Measurements from ENCODE around the gene MID1.

Gene MID1, protein sequence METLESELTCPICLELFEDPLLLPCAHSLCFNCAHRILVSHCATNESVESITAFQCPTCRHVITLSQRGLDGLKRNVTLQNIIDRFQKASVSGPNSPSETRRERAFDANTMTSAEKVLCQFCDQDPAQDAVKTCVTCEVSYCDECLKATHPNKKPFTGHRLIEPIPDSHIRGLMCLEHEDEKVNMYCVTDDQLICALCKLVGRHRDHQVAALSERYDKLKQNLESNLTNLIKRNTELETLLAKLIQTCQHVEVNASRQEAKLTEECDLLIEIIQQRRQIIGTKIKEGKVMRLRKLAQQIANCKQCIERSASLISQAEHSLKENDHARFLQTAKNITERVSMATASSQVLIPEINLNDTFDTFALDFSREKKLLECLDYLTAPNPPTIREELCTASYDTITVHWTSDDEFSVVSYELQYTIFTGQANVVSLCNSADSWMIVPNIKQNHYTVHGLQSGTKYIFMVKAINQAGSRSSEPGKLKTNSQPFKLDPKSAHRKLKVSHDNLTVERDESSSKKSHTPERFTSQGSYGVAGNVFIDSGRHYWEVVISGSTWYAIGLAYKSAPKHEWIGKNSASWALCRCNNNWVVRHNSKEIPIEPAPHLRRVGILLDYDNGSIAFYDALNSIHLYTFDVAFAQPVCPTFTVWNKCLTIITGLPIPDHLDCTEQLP

DNA sequence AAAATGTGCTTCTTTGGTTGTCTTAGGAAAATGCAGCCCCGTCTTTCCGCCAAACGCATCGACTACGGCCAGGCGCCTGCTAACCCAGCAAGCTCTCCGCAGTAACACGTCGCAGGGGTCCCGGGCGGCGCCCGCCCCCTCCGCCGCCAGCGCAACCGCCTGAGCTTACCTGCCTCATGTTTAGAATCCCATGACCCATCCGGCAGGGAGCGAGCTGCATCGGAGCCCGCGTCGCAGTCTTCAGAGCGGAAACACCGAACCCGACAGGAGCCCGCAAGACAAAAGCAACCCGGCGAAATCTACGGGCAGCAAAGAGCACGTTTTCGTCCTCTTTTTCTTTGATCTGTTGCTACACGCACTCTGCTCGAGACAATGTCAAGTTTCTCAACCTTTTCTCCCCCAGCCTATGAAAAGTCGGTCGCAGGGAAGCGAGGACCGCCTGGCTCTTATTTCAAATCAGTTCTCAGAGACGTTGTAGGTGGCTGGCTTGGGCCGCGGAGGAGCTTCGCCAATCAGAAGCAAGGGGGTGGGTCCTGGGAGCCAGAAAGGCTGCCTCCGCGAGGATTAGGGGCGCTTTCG is at the start of gene MID1:
MID1 (minus strand) TSS at position 465 of the 579 bp plus-strand sequence. CDS start 53,038 bp downstream, outside the sequence.
- H3K27me3 ChIP-seq (ENCODE audit: control insufficient read depth in 5 of 5, insufficient read depth in 4 of 5, low read length in 5 of 5), result peaks cover 0 to 23% (median 11%) of the 10 kb centered on the region in 5 donors
- peaks cover 3 to 19% (median 11%) of the 10 kb centered on the region in 5 donors for H3K4me1 ChIP-seq (ENCODE audit: control insufficient read depth in 5 of 5, insufficient read depth in 5 of 5, low read length in 5 of 5)
- H3K9ac ChIP-seq (ENCODE audit: low read length in 5 of 5), result peak within 1 kb of the TSS in 4 of 5 donors; percentile 1 to 55 (median 48)
- H3K36me3 ChIP-seq (ENCODE audit: control insufficient read depth in 5 of 5, insufficient read depth in 5 of 5, low read length in 5 of 5), result no peaks in the 10 kb centered on the region
- peak within 1 kb of the TSS; percentile 7 for H3K27ac ChIP-seq (ENCODE audit: low read depth, low read length)
- H3K9me3 ChIP-seq (ENCODE audit: control insufficient read depth in 5 of 5, low read length in 5 of 5), result no peaks in the 10 kb centered on the region
- H3K4me3 ChIP-seq (ENCODE audit: low read depth in 1 of 5, low read length in 5 of 5), result peak within 1 kb of the TSS; percentile 58 to 75 (median 69)

DNA sequence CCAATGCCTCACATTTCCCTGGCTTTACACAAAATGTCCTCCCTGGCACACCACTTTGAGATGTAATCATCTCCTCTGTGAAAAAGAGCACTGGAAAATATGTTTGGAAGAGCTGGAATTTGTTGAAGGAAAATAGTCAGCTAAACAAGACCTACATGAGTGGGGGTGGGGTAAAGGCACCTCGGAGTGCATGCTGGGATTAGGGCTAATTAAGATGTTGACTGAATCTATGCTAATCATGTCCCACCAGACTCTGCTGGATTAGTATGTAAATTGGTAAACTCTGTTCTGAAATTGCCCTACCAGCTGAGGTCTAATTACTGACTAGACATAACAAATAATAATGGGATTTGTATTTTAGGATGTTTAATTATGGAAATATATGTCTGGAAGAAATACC is 46.8 kb upstream of the MID1 start:
- H3K4me3 ChIP-seq (ENCODE audit: low read depth in 1 of 5, low read length in 5 of 5), result no peak overlapping the region
- peaks cover 0 to 6% (median 0%) of the 10 kb centered on the region in 5 donors for H3K4me1 ChIP-seq (ENCODE audit: control insufficient read depth in 5 of 5, insufficient read depth in 5 of 5, low read length in 5 of 5)
- H3K36me3 ChIP-seq (ENCODE audit: control insufficient read depth in 5 of 5, insufficient read depth in 5 of 5, low read length in 5 of 5), result no peaks in the 10 kb centered on the region
- peaks cover 0 to 4% (median 0%) of the 10 kb centered on the region in 5 donors for H3K27me3 ChIP-seq (ENCODE audit: control insufficient read depth in 5 of 5, insufficient read depth in 4 of 5, low read length in 5 of 5)
- H3K27ac ChIP-seq (ENCODE audit: low read depth, low read length), result no peak overlapping the region
- H3K9me3 ChIP-seq (ENCODE audit: control insufficient read depth in 5 of 5, low read length in 5 of 5), result no peaks in the 10 kb centered on the region
- H3K9ac ChIP-seq (ENCODE audit: low read length in 5 of 5), result no peak overlapping the region

DNA sequence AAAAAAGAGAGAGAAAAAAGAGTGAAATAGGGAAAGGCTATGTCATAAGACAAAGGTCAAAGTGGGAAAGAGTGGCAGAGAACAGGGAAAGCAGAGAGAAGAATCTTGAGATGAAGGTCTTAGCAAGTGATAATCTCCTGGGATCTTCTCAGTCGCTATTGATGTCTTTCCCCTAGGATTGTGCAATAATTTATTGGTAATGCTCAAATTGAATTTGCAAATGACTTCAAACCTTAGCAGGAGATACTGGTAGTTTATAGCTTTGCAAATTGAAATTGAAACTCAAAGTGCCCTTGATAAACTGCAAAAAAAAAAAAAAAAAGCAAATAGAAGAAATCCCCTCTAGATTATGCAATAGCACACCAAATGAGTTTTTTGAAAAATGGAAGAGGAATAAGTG is 45.7 kb upstream of the MID1 start:
- H3K9me3 ChIP-seq (ENCODE audit: control insufficient read depth in 5 of 5, low read length in 5 of 5), result no peaks in the 10 kb centered on the region
- no peak overlapping the region for H3K27ac ChIP-seq (ENCODE audit: low read depth, low read length)
- H3K9ac ChIP-seq (ENCODE audit: low read length in 5 of 5), result no peak overlapping the region
- peaks cover 0 to 6% (median 0%) of the 10 kb centered on the region in 5 donors for H3K4me1 ChIP-seq (ENCODE audit: control insufficient read depth in 5 of 5, insufficient read depth in 5 of 5, low read length in 5 of 5)
- H3K27me3 ChIP-seq (ENCODE audit: control insufficient read depth in 5 of 5, insufficient read depth in 4 of 5, low read length in 5 of 5), result no peaks in the 10 kb centered on the region
- no peak overlapping the region for H3K4me3 ChIP-seq (ENCODE audit: low read depth in 1 of 5, low read length in 5 of 5)
- no peaks in the 10 kb centered on the region for H3K36me3 ChIP-seq (ENCODE audit: control insufficient read depth in 5 of 5, insufficient read depth in 5 of 5, low read length in 5 of 5)

DNA sequence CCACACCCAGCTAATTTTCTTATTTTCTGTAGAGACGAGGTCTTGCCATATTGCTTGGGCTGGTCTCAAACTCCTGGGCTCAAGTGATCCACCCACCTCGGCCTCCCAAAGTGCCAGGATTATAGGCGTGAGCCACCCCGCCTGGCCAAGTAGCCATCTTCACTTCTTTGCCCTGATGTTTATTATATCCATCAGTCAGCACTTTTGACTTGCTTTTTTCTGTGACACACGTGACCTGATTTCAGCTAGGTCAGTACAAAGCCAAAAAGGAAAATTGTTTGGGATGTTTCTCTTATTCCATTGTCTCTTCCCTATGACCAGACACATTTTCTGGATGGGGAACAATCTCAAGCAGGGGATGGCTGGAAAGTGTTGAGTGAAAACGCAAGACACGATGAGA is 45.3 kb upstream of the MID1 start:
- H3K36me3 ChIP-seq (ENCODE audit: control insufficient read depth in 5 of 5, insufficient read depth in 5 of 5, low read length in 5 of 5), result no peaks in the 10 kb centered on the region
- H3K4me3 ChIP-seq (ENCODE audit: low read depth in 1 of 5, low read length in 5 of 5), result no peak overlapping the region
- peaks cover 0 to 6% (median 0%) of the 10 kb centered on the region in 5 donors for H3K4me1 ChIP-seq (ENCODE audit: control insufficient read depth in 5 of 5, insufficient read depth in 5 of 5, low read length in 5 of 5)
- no peaks in the 10 kb centered on the region for H3K27me3 ChIP-seq (ENCODE audit: control insufficient read depth in 5 of 5, insufficient read depth in 4 of 5, low read length in 5 of 5)
- H3K27ac ChIP-seq (ENCODE audit: low read depth, low read length), result no peak overlapping the region
- no peak overlapping the region for H3K9ac ChIP-seq (ENCODE audit: low read length in 5 of 5)
- no peaks in the 10 kb centered on the region for H3K9me3 ChIP-seq (ENCODE audit: control insufficient read depth in 5 of 5, low read length in 5 of 5)

DNA sequence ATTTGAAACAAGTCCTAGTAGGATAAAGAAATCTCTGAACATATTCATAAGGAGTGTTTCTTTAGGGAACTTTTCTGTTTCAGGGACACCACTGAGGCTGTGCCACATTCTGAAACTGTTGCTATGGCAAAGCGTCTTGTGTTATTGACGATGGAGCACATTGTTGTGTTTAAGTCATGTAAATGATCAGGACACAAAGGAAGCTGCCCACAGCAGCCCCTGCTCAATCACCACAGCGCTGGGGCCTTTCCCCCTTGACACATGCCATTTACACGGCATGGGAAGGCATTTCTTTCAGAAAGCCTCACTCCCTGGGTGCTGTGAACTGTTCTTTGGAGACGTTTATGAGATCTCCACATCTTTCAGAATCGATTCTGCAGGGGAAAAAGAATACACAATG is 39.8 kb upstream of the MID1 start:
- no peaks in the 10 kb centered on the region for H3K4me1 ChIP-seq (ENCODE audit: control insufficient read depth in 5 of 5, insufficient read depth in 5 of 5, low read length in 5 of 5)
- H3K9me3 ChIP-seq (ENCODE audit: control insufficient read depth in 5 of 5, low read length in 5 of 5), result peaks cover 0 to 4% (median 4%) of the 10 kb centered on the region in 5 donors
- H3K36me3 ChIP-seq (ENCODE audit: control insufficient read depth in 5 of 5, insufficient read depth in 5 of 5, low read length in 5 of 5), result no peaks in the 10 kb centered on the region
- no peak overlapping the region for H3K4me3 ChIP-seq (ENCODE audit: low read depth in 1 of 5, low read length in 5 of 5)
- H3K27me3 ChIP-seq (ENCODE audit: control insufficient read depth in 5 of 5, insufficient read depth in 4 of 5, low read length in 5 of 5), result peaks cover 0 to 2% (median 0%) of the 10 kb centered on the region in 5 donors
- no peak overlapping the region for H3K9ac ChIP-seq (ENCODE audit: low read length in 5 of 5)
- H3K27ac ChIP-seq (ENCODE audit: low read depth, low read length), result no peak overlapping the region

DNA sequence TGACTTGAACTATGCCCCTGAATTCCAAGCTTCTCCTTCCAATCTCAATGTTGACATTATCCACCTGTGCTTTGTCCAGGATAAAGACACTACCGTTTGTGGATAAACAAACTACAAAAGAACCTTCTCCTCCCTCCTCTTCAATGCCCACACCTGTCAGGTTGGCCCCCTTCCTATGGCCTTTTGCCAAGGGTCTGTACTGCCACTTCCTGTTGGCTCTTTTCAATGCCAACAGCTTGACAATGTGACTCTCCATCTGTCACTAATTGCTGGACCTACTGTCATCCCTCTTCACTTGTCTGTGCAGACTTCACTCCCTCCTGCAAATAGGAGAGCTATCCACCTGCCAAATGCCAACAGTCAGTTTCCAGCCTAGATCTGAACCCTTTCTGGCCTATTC is 35.8 kb upstream of the MID1 start:
- H3K4me3 ChIP-seq (ENCODE audit: low read depth in 1 of 5, low read length in 5 of 5), result no peak overlapping the region
- peaks cover 2 to 4% (median 4%) of the 10 kb centered on the region in 5 donors for H3K9me3 ChIP-seq (ENCODE audit: control insufficient read depth in 5 of 5, low read length in 5 of 5)
- no peaks in the 10 kb centered on the region for H3K4me1 ChIP-seq (ENCODE audit: control insufficient read depth in 5 of 5, insufficient read depth in 5 of 5, low read length in 5 of 5)
- H3K9ac ChIP-seq (ENCODE audit: low read length in 5 of 5), result no peak overlapping the region
- no peaks in the 10 kb centered on the region for H3K36me3 ChIP-seq (ENCODE audit: control insufficient read depth in 5 of 5, insufficient read depth in 5 of 5, low read length in 5 of 5)
- H3K27ac ChIP-seq (ENCODE audit: low read depth, low read length), result no peak overlapping the region
- peaks cover 0 to 7% (median 0%) of the 10 kb centered on the region in 5 donors for H3K27me3 ChIP-seq (ENCODE audit: control insufficient read depth in 5 of 5, insufficient read depth in 4 of 5, low read length in 5 of 5)

DNA sequence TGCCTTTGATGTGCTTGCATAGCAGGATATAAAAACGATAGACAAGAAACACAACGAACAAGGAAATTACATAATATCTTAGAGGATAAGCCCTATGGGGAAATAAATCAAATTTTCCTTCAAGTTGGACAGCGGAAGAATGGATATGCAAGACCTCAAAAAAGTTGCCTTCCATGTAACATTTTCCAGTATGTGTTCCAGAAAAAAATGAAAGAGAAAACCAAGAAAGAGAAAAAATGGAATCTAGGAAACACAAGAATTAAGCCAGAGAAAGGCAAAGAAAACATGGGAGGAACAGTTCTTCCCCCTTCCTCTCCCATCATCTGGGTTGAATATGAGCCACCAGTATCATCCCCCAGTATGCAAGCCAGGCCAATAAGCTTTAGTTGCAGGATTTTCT is 34.6 kb upstream of the MID1 start:
- Histone ChIP-seq H3K4me3 (ENCODE audit: low read depth in 1 of 5, low read length in 5 of 5) (no peak overlapping the region), H3K9me3 (ENCODE audit: control insufficient read depth in 5 of 5, low read length in 5 of 5) (peaks cover 2 to 4% (median 4%) of the 10 kb centered on the region in 5 donors), H3K9ac (ENCODE audit: low read length in 5 of 5) (no peak overlapping the region), H3K36me3 (ENCODE audit: control insufficient read depth in 5 of 5, insufficient read depth in 5 of 5, low read length in 5 of 5) (no peaks in the 10 kb centered on the region), H3K27ac (ENCODE audit: low read depth, low read length) (no peak overlapping the region), H3K27me3 (ENCODE audit: control insufficient read depth in 5 of 5, insufficient read depth in 4 of 5, low read length in 5 of 5) (peaks cover 0 to 11% (median 0%) of the 10 kb centered on the region in 5 donors), H3K4me1 (ENCODE audit: control insufficient read depth in 5 of 5, insufficient read depth in 5 of 5, low read length in 5 of 5) (no peaks in the 10 kb centered on the region)

DNA sequence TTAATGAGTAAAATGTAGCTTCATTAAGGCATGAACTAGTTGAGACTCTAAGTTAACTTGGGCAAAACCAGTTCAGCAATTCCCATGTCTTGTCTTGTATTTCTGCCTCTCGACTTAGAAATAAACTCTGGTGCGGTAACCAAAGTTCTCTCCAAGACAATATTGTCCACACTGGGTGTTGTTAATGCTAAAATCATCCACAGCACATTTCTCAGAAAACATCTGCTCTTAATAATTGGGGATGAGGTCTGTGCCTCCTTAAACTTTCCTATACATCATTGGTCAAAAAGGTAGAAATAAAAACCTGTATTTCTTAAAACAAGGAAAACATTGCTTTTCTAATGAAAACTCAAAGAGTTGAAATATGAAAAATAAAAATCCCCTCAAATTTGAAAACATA is 32.9 kb upstream of the MID1 start:
- Histone ChIP-seq H3K4me1 (ENCODE audit: control insufficient read depth in 5 of 5, insufficient read depth in 5 of 5, low read length in 5 of 5) (peaks cover 0 to 2% (median 0%) of the 10 kb centered on the region in 5 donors), H3K27ac (ENCODE audit: low read depth, low read length) (no peak overlapping the region), H3K9ac (ENCODE audit: low read length in 5 of 5) (no peak overlapping the region), H3K27me3 (ENCODE audit: control insufficient read depth in 5 of 5, insufficient read depth in 4 of 5, low read length in 5 of 5) (peaks cover 0 to 11% (median 0%) of the 10 kb centered on the region in 5 donors), H3K36me3 (ENCODE audit: control insufficient read depth in 5 of 5, insufficient read depth in 5 of 5, low read length in 5 of 5) (no peaks in the 10 kb centered on the region), H3K4me3 (ENCODE audit: low read depth in 1 of 5, low read length in 5 of 5) (no peak overlapping the region), H3K9me3 (ENCODE audit: control insufficient read depth in 5 of 5, low read length in 5 of 5) (peaks cover 2 to 4% (median 4%) of the 10 kb centered on the region in 5 donors)

DNA sequence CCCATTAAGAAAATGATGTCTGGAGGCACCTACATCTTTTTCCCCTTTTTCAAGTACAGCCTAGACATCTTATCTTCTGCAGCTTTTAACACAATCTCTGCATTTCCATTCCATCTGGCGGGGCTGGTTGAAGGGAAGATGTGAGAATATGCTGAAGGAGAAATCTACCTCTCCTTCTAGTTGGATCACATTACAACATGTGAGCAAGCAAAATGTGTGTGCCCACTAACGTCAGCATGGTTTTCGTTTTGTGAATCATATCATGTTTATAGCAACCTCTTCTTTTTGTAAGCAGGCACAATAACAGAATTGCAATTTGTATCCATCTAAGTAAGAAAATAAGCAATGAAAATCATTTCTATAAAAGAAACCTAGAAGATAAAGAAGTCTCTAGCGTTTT is 28.9 kb upstream of the MID1 start:
- Histone ChIP-seq H3K9ac (ENCODE audit: low read length in 5 of 5) (no peak overlapping the region), H3K36me3 (ENCODE audit: control insufficient read depth in 5 of 5, insufficient read depth in 5 of 5, low read length in 5 of 5) (no peaks in the 10 kb centered on the region), H3K4me1 (ENCODE audit: control insufficient read depth in 5 of 5, insufficient read depth in 5 of 5, low read length in 5 of 5) (peaks cover 0 to 2% (median 0%) of the 10 kb centered on the region in 5 donors), H3K27me3 (ENCODE audit: control insufficient read depth in 5 of 5, insufficient read depth in 4 of 5, low read length in 5 of 5) (peaks cover 0 to 11% (median 0%) of the 10 kb centered on the region in 5 donors), H3K27ac (ENCODE audit: low read depth, low read length) (no peak overlapping the region), H3K4me3 (ENCODE audit: low read depth in 1 of 5, low read length in 5 of 5) (no peak overlapping the region), H3K9me3 (ENCODE audit: control insufficient read depth in 5 of 5, low read length in 5 of 5) (no peaks in the 10 kb centered on the region)

DNA sequence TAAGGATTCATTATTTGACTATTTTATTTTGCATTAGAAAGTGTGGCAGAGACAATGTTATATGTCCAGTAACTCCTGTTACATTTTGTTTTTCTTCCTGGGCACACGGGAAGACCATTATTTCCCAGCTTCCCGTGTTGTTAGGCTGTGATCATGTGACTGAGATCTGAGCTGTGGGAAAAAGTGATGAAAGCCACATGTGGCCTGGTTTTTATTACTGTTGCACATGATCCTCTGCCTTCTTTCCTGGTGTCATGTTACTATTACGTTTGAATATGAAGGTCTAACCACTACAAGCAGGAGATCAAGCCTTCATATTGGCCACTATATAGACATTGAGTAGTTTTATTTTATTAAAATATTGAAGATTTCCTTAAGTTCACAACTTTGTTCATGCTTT is 28.2 kb upstream of the MID1 start:
- no peak overlapping the region for H3K27ac ChIP-seq (ENCODE audit: low read depth, low read length)
- peaks cover 0 to 2% (median 0%) of the 10 kb centered on the region in 5 donors for H3K4me1 ChIP-seq (ENCODE audit: control insufficient read depth in 5 of 5, insufficient read depth in 5 of 5, low read length in 5 of 5)
- H3K36me3 ChIP-seq (ENCODE audit: control insufficient read depth in 5 of 5, insufficient read depth in 5 of 5, low read length in 5 of 5), result no peaks in the 10 kb centered on the region
- no peak overlapping the region for H3K4me3 ChIP-seq (ENCODE audit: low read depth in 1 of 5, low read length in 5 of 5)
- peaks cover 0 to 11% (median 0%) of the 10 kb centered on the region in 5 donors for H3K27me3 ChIP-seq (ENCODE audit: control insufficient read depth in 5 of 5, insufficient read depth in 4 of 5, low read length in 5 of 5)
- H3K9ac ChIP-seq (ENCODE audit: low read length in 5 of 5), result no peak overlapping the region
- no peaks in the 10 kb centered on the region for H3K9me3 ChIP-seq (ENCODE audit: control insufficient read depth in 5 of 5, low read length in 5 of 5)
